GM18951 (cell line): Measurements from ENCODE around the gene L3MBTL1.

Experiments used
- POLR2A ChIP-seq: IDR thresholded peaks from 4 replicates; pipeline ENCODE4 v1.6.1; 2011; ENCODE audit warnings: mild to moderate bottlenecking; ENCODE audit not compliant: insufficient read length, insufficient read depth; ENCODE audit errors: extremely low read depth
- in situ Hi-C: fragments of 300-500 bp; cut with MboI; formaldehyde crosslinking; loops from one replicate; pipeline ENCODE4 v1.12.0; 2022; ENCODE audit warnings: low sequenced_read_pairs, mixed read lengths, inconsistent platforms; ENCODE audit not compliant: unreplicated experiment

L3MBTL1 gene

GRCh38 chr20:43514648-43514999 is 7.1 kb downstream of the L3MBTL1 start:
- no peak for TF ChIP-seq POLR2A
- in situ Hi-C loops: no loop called here

- TF ChIP-seq POLR2A: no peak
- in situ Hi-C loops: no loop called here
These were observed 8.1 kb downstream of the L3MBTL1 start for GRCh38 chr20:43515628-43516027.

- in situ Hi-C loops: no loop called here
- TF ChIP-seq POLR2A: no peak
These were observed 8.8 kb downstream of the L3MBTL1 start for GRCh38 chr20:43516251-43516824.

- in situ Hi-C loops: no loop called here
- TF ChIP-seq POLR2A: no peak
These were observed 12.7 kb downstream of the L3MBTL1 start for GRCh38 chr20:43520074-43520630.

GRCh38 chr20:43525021-43525420 is 17.5 kb downstream of the L3MBTL1 start:
- no peak for TF ChIP-seq POLR2A
- in situ Hi-C loops: loop anchor here (25.0 kb wide), 1 partner anchor 562 kb away; no protein-coding TSS in a partner anchor

- in situ Hi-C loops: loop anchor here (25.0 kb wide), 1 partner anchor 559 kb away; no protein-coding TSS in a partner anchor
- TF ChIP-seq POLR2A: no peak
These were observed 20.9 kb downstream of the L3MBTL1 start for GRCh38 chr20:43528258-43528875.

GRCh38 chr20:43529051-43529450 is 21.6 kb downstream of the L3MBTL1 start:
- no peak for TF ChIP-seq POLR2A
- in situ Hi-C loops: loop anchor here (25.0 kb wide), 1 partner anchor 558 kb away; no protein-coding TSS in a partner anchor

GRCh38 chr20:43529457-43530153 is 22.1 kb downstream of the L3MBTL1 start:
- TF ChIP-seq POLR2A: no peak
- in situ Hi-C loops: loop anchor here (25.0 kb wide), 1 partner anchor 558 kb away; no protein-coding TSS in a partner anchor

GRCh38 chr20:43530321-43531090 is 23.0 kb downstream of the L3MBTL1 start:
- TF ChIP-seq POLR2A: no peak
- in situ Hi-C loops: loop anchor here (25.0 kb wide), 1 partner anchor 557 kb away; no protein-coding TSS in a partner anchor

- TF ChIP-seq POLR2A: no peak
- in situ Hi-C loops: loop anchor here (25.0 kb wide), 1 partner anchor 556 kb away; no protein-coding TSS in a partner anchor
These were observed 23.6 kb downstream of the L3MBTL1 start for GRCh38 chr20:43531091-43531443.

GRCh38 chr20:43532416-43533055 is 25.0 kb downstream of the L3MBTL1 start:
- in situ Hi-C loops: loop anchor here (25.0 kb wide), 1 partner anchor 555 kb away; no protein-coding TSS in a partner anchor
- no peak for TF ChIP-seq POLR2A

GRCh38 chr20:43533060-43533459 is 25.6 kb downstream of the L3MBTL1 start:
- in situ Hi-C loops: loop anchor here (25.0 kb wide), 1 partner anchor 554 kb away; no protein-coding TSS in a partner anchor
- no peak for TF ChIP-seq POLR2A
